HG02840 (cell line): Measurements from ENCODE around the gene ARL13A.
"Not testable (repeated sequence)": the region's sequence is repeated elsewhere in the genome, so short reads cannot be mapped to it uniquely, and the experiment has no call there.

Source experiments
- ATAC-seq: cut with Tn5 transposase; IDR thresholded peaks from one replicate; pipeline ENCODE4 v1.9.1; 2021; ENCODE audit warnings: mild to moderate bottlenecking, moderate library complexity, moderate number of reproducible peaks; ENCODE audit not compliant: unreplicated experiment, low FRiP score

Gene ARL13A

GRCh38 chrX:100981498-100981845 is 12.0 kb downstream of the ARL13A start:
- ATAC-seq, result not testable (repeated sequence)

GRCh38 chrX:100984818-100985217 is 15.3 kb downstream of the ARL13A start:
- no peak for ATAC-seq

- ATAC-seq, result no peak
These were observed 20.6 kb downstream of the ARL13A start for GRCh38 chrX:100990139-100990538.

GRCh38 chrX:100994352-100995281 is 25.1 kb downstream of the ARL13A start:
- ATAC-seq, result no peak

- no peak for ATAC-seq
These were observed 26.0 kb downstream of the ARL13A start for GRCh38 chrX:100995469-100995868.

GRCh38 chrX:100999451-100999850 is 29.9 kb downstream of the ARL13A start:
- ATAC-seq, result no peak

- ATAC-seq, result no peak
These were observed 39.6 kb downstream of the ARL13A start for GRCh38 chrX:101009090-101009489.

- not testable (repeated sequence) for ATAC-seq
These were observed 42.5 kb downstream of the ARL13A start for GRCh38 chrX:101012031-101012430.

GRCh38 chrX:101022020-101022419 is 52.5 kb downstream of the ARL13A start:
- ATAC-seq, result no peak

GRCh38 chrX:101025126-101025525 is 55.6 kb downstream of the ARL13A start:
- no peak for ATAC-seq

GRCh38 chrX:101028562-101028961 is 59.1 kb downstream of the ARL13A start:
- no peak for ATAC-seq

- ATAC-seq, result no peak
These were observed 60.2 kb downstream of the ARL13A start for GRCh38 chrX:101029665-101030064.

GRCh38 chrX:101037231-101037630 is 67.7 kb downstream of the ARL13A start:
- no peak for ATAC-seq

- no peak for ATAC-seq
These were observed 70.7 kb downstream of the ARL13A start for GRCh38 chrX:101040197-101040596.
